Right lobe of liver (tissue), 6 donors: ENCODE measurements around the gene ALKBH1. TPM values are rescaled to one million over a fixed set of nuclear protein-coding genes. Genes with fewer than 3 reads are reported as not detected.

Source experiments
- ATAC-seq, 4 donors: fragments of 200-7000 bp; cut with Tn5 transposase; one replicate each; pipeline ENCODE4 v1.9.1; 2020; ENCODE audit warnings: mild to moderate bottlenecking in 4 of 4, moderate library complexity in 4 of 4
- DNase-seq, 3 donors: peaks; one replicate each; pipeline ENCODE4 v3.0.0-alpha.2; 2020
- H3K27ac ChIP-seq, 3 donors: fragments of 200-600 bp; one replicate each; pipeline ENCODE4 v1.8.0; 2022
- H3K27me3 ChIP-seq, 2 donors: fragments of 200-600 bp; one replicate each; pipeline ENCODE4 v1.8.0; 2022
- H3K36me3 ChIP-seq, 4 donors: fragments of 200-600 bp; sonication (generic) in 1 of 4; one replicate each; pipeline versions ENCODE4 v1.5.1 to v1.8.0; 2017 to 2022; ENCODE audit warnings: control low read depth in 1 of 4
- H3K4me1 ChIP-seq, 4 donors: fragments of 200-600 bp; sonication (generic) in 1 of 4; one replicate each; pipeline versions ENCODE4 v1.5.1 to v1.8.0; 2017 to 2022; ENCODE audit warnings: control low read depth in 1 of 4
- H3K4me3 ChIP-seq, 3 donors: fragments of 200-600 bp; one replicate each; pipeline ENCODE4 v1.8.0; 2022
- H3K9me3 ChIP-seq, 4 donors: fragments of 200-600 bp; sonication (generic) in 1 of 4; one replicate each; pipeline versions ENCODE4 v1.5.1 to v1.8.0; 2017 to 2022; ENCODE audit warnings: control low read depth in 1 of 4
- POLR2A ChIP-seq: fragments of 450-650 bp; IDR thresholded peaks from one replicate; pipeline ENCODE4 v1.6.1; 2017; ENCODE audit warnings: antibody characterized with exemption, mild to moderate bottlenecking
- WGBS: methylation state at CpG from one replicate; pipeline ENCODE4 v1.1.6; 2018; ENCODE audit warnings: low coverage, low lambda C conversion rate; ENCODE audit not compliant: insufficient coverage; ENCODE audit errors: missing lambda C conversion rate; 5-methylcytosine and 5-hydroxymethylcytosine counted together
- intact Hi-C, 2 donors: fragments of 100-400 bp; cut with DNase I; formaldehyde crosslinking; loops; one replicate each; pipeline versions ENCODE4 v1.11.2 to v1.14.1; 2022
- small RNA-seq, 2 experiments: library from RNA; depleted of rRNA; stranded (forward); fragments of <200 nt; gene quantifications; one replicate each; pipeline ENCODE3, GENCODE V24; 2016
- total RNA-seq, 6 experiments: library from RNA; depleted of rRNA in 2 of 6; stranded (reverse); fragments of >200 nt in 2 of 6; fragmentation: NEBNext Ultra II Directional in 3 of 6; extraction: Animal tissue kit (Norgen Biotek cat#: 25700) in 3 of 6; gene quantifications; one replicate each; pipeline versions ENCODE4 v1.1.0 to v1.2.4, GENCODE V29; 2016 to 2023
- TF ChIP-seq, protein P1 (sequence below), 4 donors: fragments of 200-600 bp in 3 of 4; fragments of 450-650 bp in 1 of 4; IDR thresholded peaks; one replicate each; pipeline versions ENCODE4 v1.5.1 to v1.8.0; 2016 to 2022; ENCODE audit warnings: antibody characterized with exemption in 4 of 4, mild to moderate bottlenecking in 2 of 4
- donor health status: DM: no; HTN: yes; CAD: no.
- donor health status: DM: no; HTN: no; CAD: no.
- donor health status: DM: no; HTN: no; CAD: no.
- donor health status: DM: no; HTN: yes; CAD: no.
- donor health status: DM: no; HTN: yes; CAD: no.

The ALKBH1 gene
- total RNA-seq, 6 experiments from 2014 or later: 4.9 to 7.1 (median 5.5) TPM

GRCh38 chr14:77625360-77625759, 82.5 kb downstream of the ALKBH1 start:
- no peaks in the 10 kb centered on the region for H3K9me3 ChIP-seq
- no peaks in the 10 kb centered on the region for H3K36me3 ChIP-seq
- WGBS: 62% methylated on average over 3 of the region's 3 CpGs
- H3K4me3 ChIP-seq: no peak overlapping the region
- DNase-seq: no peak
- ATAC-seq: no peak
- intact Hi-C loops: no loop called here
- no peak overlapping the region for H3K27ac ChIP-seq
- no peaks in the 10 kb centered on the region for H3K4me1 ChIP-seq
- no peaks in the 10 kb centered on the region for H3K27me3 ChIP-seq
- no peak for TF ChIP-seq POLR2A
- TF ChIP-seq, protein P1, sequence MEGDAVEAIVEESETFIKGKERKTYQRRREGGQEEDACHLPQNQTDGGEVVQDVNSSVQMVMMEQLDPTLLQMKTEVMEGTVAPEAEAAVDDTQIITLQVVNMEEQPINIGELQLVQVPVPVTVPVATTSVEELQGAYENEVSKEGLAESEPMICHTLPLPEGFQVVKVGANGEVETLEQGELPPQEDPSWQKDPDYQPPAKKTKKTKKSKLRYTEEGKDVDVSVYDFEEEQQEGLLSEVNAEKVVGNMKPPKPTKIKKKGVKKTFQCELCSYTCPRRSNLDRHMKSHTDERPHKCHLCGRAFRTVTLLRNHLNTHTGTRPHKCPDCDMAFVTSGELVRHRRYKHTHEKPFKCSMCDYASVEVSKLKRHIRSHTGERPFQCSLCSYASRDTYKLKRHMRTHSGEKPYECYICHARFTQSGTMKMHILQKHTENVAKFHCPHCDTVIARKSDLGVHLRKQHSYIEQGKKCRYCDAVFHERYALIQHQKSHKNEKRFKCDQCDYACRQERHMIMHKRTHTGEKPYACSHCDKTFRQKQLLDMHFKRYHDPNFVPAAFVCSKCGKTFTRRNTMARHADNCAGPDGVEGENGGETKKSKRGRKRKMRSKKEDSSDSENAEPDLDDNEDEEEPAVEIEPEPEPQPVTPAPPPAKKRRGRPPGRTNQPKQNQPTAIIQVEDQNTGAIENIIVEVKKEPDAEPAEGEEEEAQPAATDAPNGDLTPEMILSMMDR (IDR thresholded peaks at IDR 0.05): no peak

GRCh38 chr14:77623201-77623600, 84.6 kb downstream of the ALKBH1 start:
- H3K27ac ChIP-seq: no peak overlapping the region
- no peaks in the 10 kb centered on the region for H3K36me3 ChIP-seq
- H3K27me3 ChIP-seq: no peaks in the 10 kb centered on the region
- TF ChIP-seq POLR2A: no peak
- TF ChIP-seq, protein P1 (IDR thresholded peaks at IDR 0.05): no peak
- H3K4me1 ChIP-seq: no peaks in the 10 kb centered on the region
- no peaks in the 10 kb centered on the region for H3K9me3 ChIP-seq
- ATAC-seq (no peak), DNase-seq (no peak)
- intact Hi-C loops: no loop called here
- H3K4me3 ChIP-seq: no peak overlapping the region
- WGBS: 86% methylated on average over 1 of the region's 1 CpG

Small RNA genes within 50 kb of the gene (small RNA-seq; reads per million reads assigned to genes)
- gene COX6CP11: 0 reads per million in 2 experiments

Other genes starting within 250 kb of the ALKBH1 start
- gene AHSA1, start 249.9 kb downstream of the ALKBH1 start, total RNA-seq: 100 to 1,000 TPM in 1 of 6 experiments, 10 to 100 TPM in 5; 40.6 to 114 (median 77.6) TPM
- under 1 TPM in 1 of 6 experiments, not detected in 5; 0.37 TPM for gene ISM2, start 209.2 kb downstream of the ALKBH1 start, total RNA-seq
- 10 to 100 TPM in 3 of 6 experiments, 1 to 10 TPM in 3; 5.9 to 16.4 (median 10.7) TPM for gene SPTLC2, start 91.4 kb downstream of the ALKBH1 start, total RNA-seq
- 100 to 1,000 TPM in 2 of 6 experiments, 10 to 100 TPM in 4; 51.3 to 214 (median 60.6) TPM for gene SLIRP, start 80 bp upstream of the ALKBH1 start, total RNA-seq
- gene SNW1, start 53.1 kb upstream of the ALKBH1 start, total RNA-seq: 10 to 100 TPM; 16.2 to 27.9 (median 22.1) TPM
- gene ADCK1, start 92.1 kb upstream of the ALKBH1 start, total RNA-seq: 1 to 10 TPM; 3.7 to 6.0 (median 5.1) TPM